Measurements from ENCODE around the gene SNCB.

The SNCB gene

DNA sequence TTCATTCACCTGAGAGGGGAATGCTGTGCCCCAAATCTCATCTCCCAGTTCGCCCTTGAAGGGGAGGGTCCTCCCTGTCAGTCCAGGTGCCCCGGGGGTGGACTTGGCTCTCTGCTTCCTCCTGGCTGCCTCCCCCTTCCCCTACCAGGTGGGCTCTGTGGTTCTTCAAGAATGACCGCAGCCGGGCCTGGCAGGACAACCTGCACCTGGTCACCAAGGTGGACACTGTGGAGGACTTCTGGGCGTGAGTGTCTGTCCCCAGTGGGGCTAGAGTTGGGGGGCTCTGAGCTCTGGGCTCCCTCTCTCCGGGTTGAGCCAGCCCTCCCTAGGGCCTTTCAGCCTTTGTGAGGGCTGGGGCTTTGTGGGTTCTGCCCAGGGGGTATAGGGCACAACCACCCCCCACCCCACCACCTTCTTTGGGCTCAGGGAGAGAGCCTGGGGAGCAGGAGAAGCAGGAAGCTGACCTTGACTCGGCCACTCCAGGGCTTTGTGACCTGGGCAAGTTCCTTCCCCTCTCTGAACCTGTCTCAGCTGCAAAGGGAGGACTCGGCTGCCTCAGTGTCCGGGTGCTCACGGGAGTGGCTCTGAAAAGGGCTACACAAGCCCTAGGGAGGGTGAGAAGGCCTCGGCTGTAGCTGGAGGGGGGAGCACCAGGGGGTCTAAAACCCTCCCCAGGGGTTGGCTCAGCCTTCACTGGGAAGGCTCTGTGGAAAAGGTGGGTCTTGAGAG lies 13.3 kb upstream of the SNCB start:
- DNase-seq, result no peak

DNA sequence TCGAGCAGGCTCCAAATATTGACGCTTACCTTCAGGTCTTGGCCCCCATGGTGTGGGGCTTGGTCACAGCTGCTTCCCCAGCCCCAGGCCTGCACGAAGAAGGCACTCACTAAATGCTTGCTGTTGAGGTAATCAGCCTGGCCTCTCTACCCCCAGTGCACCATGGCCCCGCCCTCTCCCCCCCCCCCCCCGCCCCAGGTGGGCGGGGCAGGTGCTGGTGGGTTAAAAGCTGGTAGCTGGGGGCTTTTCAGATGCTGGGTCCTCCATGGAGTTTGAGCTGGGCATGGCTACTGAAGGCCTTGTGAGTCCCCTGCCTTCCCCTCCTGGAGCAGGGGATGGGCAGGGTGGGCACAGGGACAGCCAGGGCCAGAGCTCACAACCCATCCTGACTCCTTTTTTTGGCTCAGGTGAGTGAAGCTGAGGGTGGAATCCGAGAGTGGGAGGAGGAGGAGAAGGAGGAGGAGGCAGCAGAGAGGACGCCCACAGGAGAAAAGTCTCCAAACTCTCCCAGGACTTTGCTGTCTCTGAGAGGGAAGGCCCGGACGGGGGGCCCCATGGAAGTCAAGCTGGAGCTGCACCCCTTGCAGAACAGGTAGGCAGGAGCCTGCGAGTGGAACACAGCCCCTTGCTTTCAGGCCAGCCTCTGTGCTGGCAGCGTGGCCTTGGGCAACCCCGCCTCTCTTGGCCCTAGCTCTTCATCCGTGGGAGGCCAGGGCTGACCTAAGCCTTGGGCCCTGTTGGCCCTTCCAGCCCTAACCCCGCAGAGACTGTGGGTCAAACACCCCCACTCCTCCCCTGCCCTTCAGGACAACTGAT lies 12.5 kb upstream of the SNCB start:
- no peak for DNase-seq

DNA sequence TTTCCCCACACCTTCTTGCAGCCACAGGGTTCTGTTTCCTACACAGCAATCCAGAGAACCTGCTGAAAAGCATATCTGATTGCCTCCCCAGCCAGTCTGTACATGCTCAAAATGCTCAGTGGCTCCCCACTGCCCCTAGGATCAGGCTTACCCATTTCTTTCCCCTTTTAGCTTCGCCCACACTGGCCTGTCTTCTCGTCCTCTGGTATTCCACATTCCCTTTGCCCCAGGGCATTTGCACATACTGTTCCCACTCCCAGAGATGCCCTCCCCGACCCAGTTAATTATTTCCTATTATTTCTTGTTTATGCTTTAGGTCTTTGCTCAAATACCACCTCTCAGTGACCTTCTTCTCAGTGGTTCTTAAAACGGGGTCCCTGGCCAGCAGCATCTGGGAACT lies 10.3 kb upstream of the SNCB start:
- no peak for DNase-seq

DNA sequence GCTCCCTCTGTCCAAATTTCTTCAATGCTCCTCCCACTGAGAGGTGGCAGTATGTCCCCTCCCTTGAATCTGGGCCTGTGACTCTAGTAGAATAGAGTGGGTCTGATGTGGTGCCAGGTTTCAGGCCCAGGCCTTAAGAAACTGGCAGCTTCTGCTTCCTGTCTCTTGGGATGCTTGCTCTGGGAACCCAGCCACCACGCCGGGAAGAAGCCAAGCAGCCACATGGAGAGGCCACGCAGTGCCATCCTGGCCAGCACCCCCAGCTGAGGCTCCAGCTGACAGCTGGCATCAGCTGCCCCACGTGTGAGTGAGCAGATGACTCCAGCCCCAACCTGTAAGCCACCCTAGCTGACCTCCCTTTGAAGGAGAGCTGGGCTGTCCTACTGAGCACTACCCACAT lies 9.6 kb upstream of the SNCB start:
- no peak for DNase-seq

DNA sequence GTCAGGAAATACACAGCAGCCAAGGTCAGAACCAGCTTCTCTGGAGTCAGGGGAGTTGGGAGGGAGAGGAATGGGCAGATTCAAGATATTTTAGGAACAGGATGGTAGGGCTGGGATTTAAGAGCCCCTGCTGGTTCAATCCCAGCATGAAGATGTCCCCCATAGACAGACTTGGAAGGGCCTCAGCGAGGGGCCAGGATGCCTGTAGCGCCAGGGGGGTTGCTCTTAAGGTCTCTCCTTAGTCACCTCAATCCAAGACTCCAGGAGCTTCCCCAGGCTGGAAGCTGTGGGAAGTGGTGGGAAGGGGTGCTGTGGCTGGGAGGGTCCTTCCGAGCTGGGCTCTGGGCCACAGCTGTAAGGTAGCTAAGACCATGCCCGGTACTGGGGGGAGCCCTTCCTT lies 8.9 kb upstream of the SNCB start:
- no peak for DNase-seq

DNA sequence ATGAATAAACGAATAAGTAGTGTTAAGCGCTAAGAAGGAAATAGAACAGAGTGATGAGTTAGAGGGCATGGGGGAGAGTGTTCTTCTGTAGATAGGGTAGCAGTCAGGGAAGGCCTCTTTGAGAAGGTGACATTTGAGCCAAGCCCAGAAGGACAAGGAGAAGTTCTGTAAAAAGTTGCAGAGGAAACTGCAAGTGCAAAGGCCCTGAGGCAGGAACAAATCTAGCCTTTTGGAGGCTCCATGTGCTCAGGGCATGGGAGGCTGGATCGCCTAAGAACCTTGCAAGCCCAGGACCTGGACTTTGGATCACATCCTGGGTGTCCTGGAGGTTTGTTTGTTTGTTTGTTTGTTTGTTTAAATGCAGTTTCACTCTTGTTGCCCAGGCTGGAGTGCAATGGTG lies 8.1 kb upstream of the SNCB start:
- DNase-seq, result no peak

DNA sequence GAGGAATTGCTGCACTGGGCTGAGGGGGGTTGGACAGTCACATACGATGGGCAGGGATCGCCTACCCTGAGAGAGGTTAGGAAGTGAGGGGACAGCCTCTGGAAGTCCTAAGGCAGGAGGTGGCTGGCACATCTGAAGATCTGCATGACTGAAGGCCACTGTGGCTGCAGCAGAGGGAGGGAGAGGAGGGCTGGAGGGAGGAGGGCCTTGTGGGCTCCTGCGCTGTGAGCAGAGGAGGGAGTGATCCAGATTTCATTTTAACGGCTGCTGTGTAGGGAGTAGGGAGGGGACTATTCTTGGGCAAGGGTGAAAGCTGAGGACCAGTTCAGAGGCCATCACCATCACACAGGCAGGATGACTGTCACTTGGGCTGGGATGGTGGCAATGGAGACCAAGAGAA lies 7.2 kb upstream of the SNCB start:
- DNase-seq, result no peak

DNA sequence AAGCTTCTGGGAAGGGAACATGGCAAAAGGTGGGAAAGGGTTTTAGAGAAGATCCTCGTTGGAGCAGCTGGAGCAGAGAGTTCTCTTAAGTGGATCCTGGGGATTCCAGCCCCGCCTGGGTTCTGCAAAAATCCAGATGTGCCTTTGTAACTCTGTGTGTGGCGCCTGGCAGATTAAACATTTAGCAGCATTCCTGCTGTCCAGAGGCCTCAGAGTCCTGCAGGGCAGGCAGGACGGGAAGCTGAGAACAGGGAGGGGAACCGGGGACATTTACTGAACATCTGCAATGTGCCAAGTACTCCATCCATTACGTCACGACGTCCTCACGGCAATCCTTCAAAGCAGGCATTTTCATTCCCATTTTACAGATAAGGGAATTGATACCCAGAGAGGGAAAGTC lies 6.1 kb upstream of the SNCB start:
- DNase-seq, result no peak

DNA sequence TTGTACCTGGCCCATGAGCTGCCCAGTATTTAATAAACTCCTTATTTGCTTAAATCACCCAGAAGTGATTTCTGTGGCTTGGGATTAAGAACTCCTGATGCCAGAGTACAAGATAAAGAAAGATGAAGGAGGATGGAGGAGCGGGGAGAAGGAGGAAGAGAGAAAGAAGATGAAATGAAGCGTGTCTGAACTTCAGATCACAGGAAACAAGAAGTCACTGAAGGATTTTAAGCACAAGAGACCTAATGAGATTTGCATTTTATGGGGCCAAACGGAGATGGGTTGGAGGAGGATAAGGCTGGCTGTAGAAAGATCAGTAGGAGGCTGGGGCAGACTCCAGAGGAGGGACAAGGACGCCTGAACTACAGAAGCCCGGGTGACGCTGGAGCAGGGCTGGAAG lies 3.3 kb upstream of the SNCB start:
- DNase-seq, result no peak

DNA sequence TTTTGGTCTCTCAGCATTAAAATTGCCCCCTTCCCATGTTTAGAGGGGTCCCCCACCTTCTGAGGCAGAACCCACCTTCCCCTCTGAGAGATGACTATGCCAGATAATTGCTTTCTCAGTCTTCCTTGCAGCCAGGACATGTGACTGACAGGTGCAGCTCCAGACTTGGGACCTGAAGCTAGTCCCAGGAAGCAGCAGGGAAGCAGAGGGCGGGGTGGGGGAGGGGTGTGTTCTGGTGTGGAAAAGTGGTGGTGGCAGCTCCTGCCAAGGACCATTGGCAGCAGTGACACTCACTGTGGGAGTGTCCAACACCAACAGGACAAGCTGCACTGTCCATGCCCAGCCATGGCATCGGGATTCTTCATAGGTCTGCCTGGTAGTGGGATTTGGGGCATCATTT lies 2.4 kb upstream of the SNCB start:
- peak in 2 of 3 experiments; percentile 7 to 10 for DNase-seq

DNA sequence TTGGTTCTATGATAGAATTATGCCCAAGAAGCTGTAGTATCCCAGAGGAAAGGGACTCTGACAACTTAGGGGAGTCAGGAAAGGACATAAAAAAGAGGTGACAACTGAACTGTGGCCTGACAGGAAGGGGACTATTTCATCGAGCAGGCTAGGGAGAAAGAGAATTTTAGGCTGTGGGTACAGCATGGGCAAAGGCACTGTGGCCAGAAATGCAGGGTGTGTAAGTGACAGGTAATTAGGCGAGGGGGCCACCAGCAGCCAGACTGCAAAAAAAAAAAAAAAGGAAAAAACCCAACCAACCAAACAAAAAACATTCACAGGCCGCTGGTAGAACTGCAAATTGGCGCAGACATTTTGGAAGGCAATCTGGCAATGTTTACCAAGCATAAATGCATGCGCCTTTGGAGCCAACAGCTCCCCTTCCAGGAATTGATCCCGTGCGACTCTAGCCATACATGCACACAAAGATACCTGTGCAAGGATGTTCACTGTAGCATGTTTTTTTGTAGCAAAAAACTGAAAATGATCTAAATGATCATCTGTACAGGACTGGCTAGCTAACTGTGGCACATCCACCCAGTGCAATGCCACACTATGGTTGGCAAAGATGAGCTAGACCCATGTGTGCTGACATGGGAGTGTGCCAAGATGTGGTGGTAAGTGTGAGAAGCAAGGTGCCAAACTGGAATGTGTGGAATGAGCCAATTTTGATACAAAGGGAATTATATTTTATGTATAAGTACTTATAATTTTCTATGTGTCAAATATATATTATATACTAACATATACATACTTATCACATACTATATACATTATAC lies 1.3 kb upstream of the SNCB start:
- no peak for DNase-seq

DNA sequence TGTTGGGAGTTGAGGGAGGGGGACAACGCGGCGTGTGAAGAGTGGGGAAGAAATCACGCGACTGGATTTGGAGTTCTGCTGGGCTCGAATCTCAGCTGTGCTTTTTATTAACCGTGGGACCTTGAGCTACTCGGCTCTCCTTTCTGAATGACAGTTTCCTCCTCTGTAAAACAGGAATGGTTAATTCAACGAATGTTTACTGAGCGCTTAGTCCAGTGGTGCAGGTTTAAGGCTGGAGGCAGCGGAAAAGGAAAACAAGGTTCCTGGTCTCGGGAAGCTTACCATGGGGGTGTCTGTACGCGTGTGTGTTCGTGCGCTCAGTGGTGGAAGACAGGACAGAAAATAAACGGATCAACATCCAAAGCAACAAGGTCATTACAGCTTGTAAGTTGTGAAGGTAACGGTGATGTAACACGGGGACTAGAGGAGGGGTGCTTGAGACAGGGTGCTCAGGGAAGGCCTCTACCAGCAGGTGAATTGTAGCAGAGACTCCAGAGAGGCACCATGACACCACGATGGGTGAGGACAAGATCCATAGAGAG lies 418 bp upstream of the SNCB start:
- DNase-seq, result peak in 1 of 3 experiments; percentile 55

DNA sequence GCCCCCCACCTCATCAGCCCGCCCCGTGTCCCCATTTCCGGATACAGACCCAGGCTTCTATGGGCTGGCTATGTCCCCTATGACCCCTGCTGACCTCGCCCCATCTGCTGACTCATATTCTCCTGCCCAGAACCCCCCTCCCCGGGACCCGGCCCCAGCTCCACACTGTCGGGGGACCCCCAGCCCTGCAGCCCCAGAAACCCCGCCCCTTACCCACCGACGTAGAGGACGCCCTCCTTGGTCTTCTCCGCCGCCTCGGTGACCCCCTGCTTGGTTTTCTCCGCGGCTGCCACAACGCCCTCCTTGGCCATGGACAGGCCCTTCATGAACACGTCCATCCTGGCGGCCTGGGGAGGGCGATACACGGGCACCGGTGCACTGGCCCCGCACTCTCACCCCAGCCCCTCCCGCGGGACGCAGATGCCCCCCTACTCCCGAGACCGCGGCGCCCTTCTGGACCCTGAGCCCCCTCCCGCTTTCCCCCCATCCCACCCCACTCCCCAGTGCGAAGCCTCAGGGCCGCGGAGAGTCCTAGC lies 949 bp downstream of the SNCB start:
- DNase-seq, result no peak

DNA sequence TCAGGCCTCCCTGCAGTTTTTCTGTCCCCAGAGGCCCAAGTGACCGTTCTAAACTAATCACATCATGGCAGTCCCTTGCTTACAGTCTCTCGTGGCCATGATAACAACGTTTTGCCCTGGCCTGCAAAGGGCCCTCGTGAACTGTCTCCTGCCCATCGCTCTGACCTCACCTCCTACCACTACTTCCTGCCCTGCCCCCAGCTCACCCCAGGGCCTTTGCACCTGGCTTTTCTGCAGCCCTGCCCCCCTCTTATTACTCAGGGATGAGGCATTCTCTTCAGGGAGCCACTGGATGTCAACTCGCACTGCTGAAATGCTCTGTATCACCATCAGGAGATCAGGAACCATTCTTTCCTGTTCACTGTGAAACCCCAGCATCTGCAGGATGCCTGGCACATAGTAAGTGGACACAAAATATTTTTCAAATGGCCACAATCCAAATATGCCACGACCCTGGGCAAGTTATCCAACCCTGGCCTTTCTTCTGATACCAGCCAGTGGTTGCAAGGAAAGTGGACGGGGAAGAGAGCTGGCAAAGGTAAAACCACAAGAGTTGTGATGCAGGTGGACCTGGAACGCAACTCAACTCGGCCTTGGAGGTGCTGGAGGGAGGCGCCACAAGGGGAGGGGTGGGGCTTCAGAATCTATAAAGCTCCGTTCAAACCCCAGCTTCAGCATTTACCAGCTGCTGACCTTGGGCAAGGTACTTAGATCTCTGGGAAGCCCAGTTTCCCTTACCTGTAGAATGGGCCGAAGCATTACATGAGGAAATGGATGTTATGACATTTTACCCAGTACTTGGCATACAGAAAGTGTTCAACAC lies 1.7 kb downstream of the SNCB start:
- no peak for DNase-seq

DNA sequence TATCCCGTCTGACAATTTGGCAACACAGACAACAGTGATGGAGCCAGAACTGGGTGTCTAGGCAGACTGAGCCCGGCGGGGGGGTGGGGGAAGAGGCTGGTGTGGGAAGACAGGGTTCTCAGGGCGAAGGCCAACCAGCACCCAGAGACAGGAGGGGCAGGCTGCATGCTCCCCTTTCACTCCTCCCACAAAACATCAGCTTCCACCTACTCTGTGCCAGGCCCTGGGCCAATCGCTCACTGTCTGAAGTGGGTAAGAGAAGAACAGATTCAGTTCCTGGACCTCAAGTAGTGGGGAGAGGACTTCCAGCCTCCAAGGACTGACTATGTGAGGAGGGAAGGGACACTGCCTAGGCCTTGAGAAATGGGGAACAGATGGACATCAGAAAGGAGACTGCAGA lies 2.8 kb downstream of the SNCB start:
- DNase-seq, result no peak

DNA sequence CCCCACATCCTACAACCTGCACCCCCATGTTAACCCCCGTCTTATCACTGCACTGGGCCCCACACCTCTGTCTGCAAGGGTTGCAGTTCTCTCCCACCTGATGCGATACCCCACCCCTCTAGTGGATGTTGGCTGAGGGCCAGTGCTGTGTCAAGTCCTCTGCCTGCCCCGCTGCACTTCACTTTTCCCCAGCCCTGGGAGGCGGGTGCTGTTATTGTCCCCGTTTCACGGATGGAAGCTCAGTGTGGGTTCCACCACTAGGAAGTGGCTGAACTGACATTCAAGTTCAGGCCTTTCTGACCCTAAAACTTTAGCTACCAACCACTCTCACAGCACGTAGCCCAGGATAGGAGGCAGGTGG lies 3.5 kb downstream of the SNCB start:
- DNase-seq, result no peak

DNA sequence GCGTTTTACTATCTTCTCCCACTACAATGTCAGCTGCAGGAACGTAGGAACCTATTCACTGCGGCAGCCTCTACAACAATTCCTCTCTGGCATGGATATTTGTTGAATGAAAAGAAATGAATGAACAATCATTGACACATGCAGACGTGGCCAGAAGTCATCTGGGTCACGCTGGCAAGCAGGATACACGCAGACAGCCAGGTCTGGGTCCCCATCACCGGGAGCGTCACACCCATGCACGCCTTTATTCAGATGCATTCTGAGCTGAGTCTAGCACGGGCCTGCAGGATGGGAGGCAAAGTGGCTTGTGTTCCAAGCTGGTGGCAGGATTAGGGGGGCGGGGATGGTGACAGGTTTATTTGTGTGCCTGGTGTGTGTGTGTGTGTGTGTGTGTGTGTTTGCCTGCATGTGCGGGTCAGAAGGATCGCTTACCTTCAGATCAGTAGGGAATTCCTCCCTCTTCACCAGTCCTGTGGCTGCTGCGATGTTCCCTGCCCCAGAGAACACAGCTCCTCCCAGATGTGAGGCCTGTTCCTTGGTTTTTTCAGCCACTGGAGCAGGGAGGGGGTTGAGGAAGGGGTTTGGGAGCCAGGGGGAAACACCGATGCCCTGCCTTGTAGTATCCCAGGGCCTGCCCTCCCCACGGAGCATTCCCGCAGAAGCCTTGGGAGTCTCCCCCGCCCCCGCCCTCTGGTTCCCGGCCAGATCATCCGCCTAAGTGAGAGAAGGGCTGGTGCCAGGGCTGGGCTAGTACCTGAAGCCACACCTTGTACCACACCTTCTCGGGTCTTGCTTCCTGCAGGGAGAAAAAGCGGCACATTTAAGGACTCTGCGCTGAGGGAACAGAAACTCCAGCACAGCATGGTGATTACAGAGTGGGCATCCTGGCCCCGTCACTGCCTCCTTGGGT lies 4.1 kb downstream of the SNCB start:
- no peak for DNase-seq

DNA sequence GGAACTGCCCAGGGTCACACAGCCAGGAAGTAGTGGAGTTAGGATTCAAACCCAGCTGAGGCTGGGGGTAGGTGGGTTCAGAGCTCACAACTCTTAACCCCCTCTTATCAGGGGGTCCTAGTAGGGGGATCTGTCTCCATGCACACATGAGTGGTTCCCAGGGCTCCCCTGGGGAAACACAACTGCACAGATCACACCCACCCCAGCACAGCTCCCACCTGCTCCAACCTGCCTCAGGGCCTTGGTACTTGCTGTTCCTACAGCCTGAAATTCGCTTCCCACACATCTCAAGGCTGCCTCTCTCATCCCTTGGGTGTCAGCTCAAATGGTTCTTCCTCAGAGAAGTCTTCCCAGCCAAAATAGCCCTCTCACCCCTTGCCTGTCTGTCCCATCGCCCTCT lies 4.8 kb downstream of the SNCB start:
- DNase-seq, result no peak

DNA sequence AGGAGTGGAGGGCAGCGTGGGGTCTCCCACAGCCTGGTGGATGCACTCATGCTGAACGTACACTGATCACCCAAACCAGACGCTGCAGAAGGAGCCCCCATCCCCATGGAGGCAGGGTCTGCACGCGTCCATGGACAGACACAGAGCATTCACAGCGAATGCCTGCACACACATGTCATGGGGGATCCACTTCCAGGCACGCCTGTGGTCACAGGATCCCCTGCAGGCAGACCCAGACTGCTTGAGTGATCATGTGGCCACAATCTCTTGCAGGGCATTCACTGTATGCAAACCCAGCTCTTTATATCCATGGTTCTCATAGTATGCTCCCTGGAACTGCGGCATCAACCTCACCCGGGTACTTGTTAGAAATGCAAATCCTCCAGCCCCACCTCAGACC lies 5.4 kb downstream of the SNCB start:
- no peak for DNase-seq

DNA sequence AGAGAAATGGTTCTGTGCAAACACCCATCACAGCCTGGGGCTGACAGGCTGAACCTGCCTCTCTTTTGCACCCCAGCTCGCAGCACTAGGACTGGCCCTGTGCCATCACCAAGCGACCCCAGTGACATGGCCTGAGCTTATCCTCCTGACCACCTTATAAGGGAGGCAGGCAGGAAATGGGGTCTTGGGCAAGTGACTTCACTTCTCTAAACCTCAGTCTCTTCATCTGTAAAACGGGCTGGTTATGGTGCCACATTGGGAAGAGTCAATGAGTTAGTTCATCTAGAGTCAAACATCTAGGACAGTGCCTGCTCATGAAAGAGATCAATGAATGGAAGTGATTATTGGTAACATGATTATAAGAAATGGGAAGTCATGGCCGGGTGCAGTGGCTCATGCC lies 6.2 kb downstream of the SNCB start:
- no peak for DNase-seq

DNA sequence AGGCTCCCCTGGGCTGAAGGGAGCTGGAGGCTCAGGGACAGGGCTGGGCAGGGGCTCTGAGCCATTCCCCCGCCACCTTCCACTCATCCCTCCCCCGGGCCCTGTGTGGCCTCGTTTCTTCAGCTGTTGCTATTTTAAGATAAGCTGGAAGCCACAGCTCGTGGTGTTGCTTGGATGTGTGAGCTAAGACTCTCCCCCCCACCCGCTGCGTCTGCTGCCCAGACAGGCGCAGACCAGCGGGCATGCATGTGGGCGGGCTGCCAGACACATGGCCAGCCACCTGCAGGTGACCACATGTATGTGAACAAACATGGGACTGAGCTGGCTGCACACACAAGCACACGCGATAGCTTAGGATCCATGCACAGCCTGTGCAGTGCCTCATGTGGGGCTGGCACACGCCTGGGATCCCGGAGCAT lies 8.7 kb downstream of the SNCB start:
- DNase-seq, result no peak
